ENCODE data around the gene FBN2. TPM values are rescaled to one million over a fixed set of nuclear protein-coding genes. Genes with fewer than 3 reads are reported as not detected.
"Not testable (repeated sequence)": the region's sequence is repeated elsewhere in the genome, so short reads cannot be mapped to it uniquely, and the experiment has no call there.

FBN2 gene
- total RNA-seq, 1 experiment from 2014 or later = 0.42 TPM

GRCh38 chr5:128400766-128401165 lies 137.3 kb downstream of the FBN2 start:
- H3K9me3 ChIP-seq (ENCODE audit: control insufficient read depth in 1 of 2, insufficient read depth in 1 of 2, low read depth in 1 of 2, low read length in 2 of 2); H3K27ac ChIP-seq (ENCODE audit: low read depth, low read length); H3K4me3 ChIP-seq (replicated peaks in 1 of 2; ENCODE audit: low read depth in 1 of 2, low read length in 2 of 2); H3K36me3 ChIP-seq (ENCODE audit: control insufficient read depth in 1 of 2, insufficient read depth in 2 of 2, low read length in 2 of 2); H3K4me2 ChIP-seq (ENCODE audit: low read length); H3K79me2 ChIP-seq (ENCODE audit: insufficient read depth, low read length); DNase-seq (ENCODE audit: low read depth, low spot score); H2AFZ ChIP-seq (ENCODE audit: low read depth, low read length, poor library complexity, severe bottlenecking); H3K9ac ChIP-seq (ENCODE audit: low read length); ATAC-seq; H4K20me1 ChIP-seq (ENCODE audit: insufficient read depth); POLR2A ChIA-PET; BruUV-seq (replicated peaks); H3K27me3 ChIP-seq (ENCODE audit: insufficient read depth, low read length); RAD21 ChIA-PET (ENCODE audit: low non-redundant PET in 1 of 2, low total read pairs in 2 of 2, uncharacterized antibody in 2 of 2, unreplicated experiment in 2 of 2); H3K4me1 ChIP-seq (ENCODE audit: control insufficient read depth in 1 of 2, insufficient read depth in 2 of 2, low read length in 2 of 2); intact Hi-C loops (cut with micrococcal nuclease); H3K9me2 ChIP-seq (ENCODE audit: insufficient read depth); CTCF ChIA-PET: not testable (repeated sequence)

GRCh38 chr5:128399111-128399510 lies 138.9 kb downstream of the FBN2 start:
- Histone ChIP-seq H3K4me1 (ENCODE audit: control insufficient read depth in 1 of 2, insufficient read depth in 2 of 2, low read length in 2 of 2) (no peaks in the 10 kb centered on the region), H3K4me3 (replicated peaks in 1 of 2; ENCODE audit: low read depth in 1 of 2, low read length in 2 of 2) (no peak overlapping the region), H3K27me3 (ENCODE audit: insufficient read depth, low read length) (no peaks in the 10 kb centered on the region), H4K20me1 (ENCODE audit: insufficient read depth) (no peaks in the 10 kb centered on the region), H3K9ac (ENCODE audit: low read length) (no peak overlapping the region), H3K27ac (ENCODE audit: low read depth, low read length) (no peak overlapping the region), H3K79me2 (ENCODE audit: insufficient read depth, low read length) (no peaks in the 10 kb centered on the region), H3K36me3 (ENCODE audit: control insufficient read depth in 1 of 2, insufficient read depth in 2 of 2, low read length in 2 of 2) (no peaks in the 10 kb centered on the region), H3K4me2 (ENCODE audit: low read length) (no peak overlapping the region), H2AFZ (ENCODE audit: low read depth, low read length, poor library complexity, severe bottlenecking) (no peak overlapping the region), H3K9me3 (ENCODE audit: control insufficient read depth in 1 of 2, insufficient read depth in 1 of 2, low read depth in 1 of 2, low read length in 2 of 2) (no peaks in the 10 kb centered on the region), H3K9me2 (ENCODE audit: insufficient read depth) (no peaks in the 10 kb centered on the region)
- POLR2A ChIA-PET = no interaction called here
- no TSS peak for BruUV-seq (replicated peaks)
- intact Hi-C loops (cut with micrococcal nuclease) = no loop called here
- no peak for ATAC-seq
- CTCF ChIA-PET = no interaction called here
- DNase-seq (ENCODE audit: low read depth, low spot score) = no peak
- RAD21 ChIA-PET (ENCODE audit: low non-redundant PET in 1 of 2, low total read pairs in 2 of 2, uncharacterized antibody in 2 of 2, unreplicated experiment in 2 of 2) = no interaction called here
- TF ChIP-seq MAX (IDR thresholded peaks at IDR 0.05) = no peak
- no peak for TF ChIP-seq CBX3 (IDR thresholded peaks at IDR 0.05; ENCODE audit: low read depth)
- TF ChIP-seq POLR2AphosphoS5 (IDR thresholded peaks at IDR 0.05; ENCODE audit: low read depth, low read length) = no peak
- TF ChIP-seq ATF3 (IDR thresholded peaks at IDR 0.05) = no peak
- no peak for TF ChIP-seq SRF (IDR thresholded peaks at IDR 0.05; ENCODE audit: low read depth)
- TF ChIP-seq YY1 (IDR thresholded peaks at IDR 0.05; ENCODE audit: extremely low read depth, insufficient replicate concordance, low read depth, low read length) = no peak
- TF ChIP-seq ZFX (IDR thresholded peaks at IDR 0.05) = no peak
- no peak for TF ChIP-seq ZBTB33 (IDR thresholded peaks at IDR 0.05; ENCODE audit: extremely low read depth, insufficient replicate concordance, low read length)
- TF ChIP-seq ZNF274 (IDR thresholded peaks at IDR 0.05; ENCODE audit: low read depth, low read length) = no peak
- TF ChIP-seq SP1 (IDR thresholded peaks at IDR 0.05; ENCODE audit: low read depth) = no peak
- no peak for TF ChIP-seq CTCF (IDR thresholded peaks at IDR 0.05 in 2 of 3, conservative IDR thresholded peaks at IDR 0.05 in 1 of 3; ENCODE audit: borderline replicate concordance in 1 of 3, insufficient read depth in 1 of 3, low read depth in 2 of 3, low read length in 2 of 3)
- no peak for TF ChIP-seq REST (IDR thresholded peaks at IDR 0.05; ENCODE audit: low read depth)
- TF ChIP-seq EZH2 (IDR thresholded peaks at IDR 0.05) = no peak
